ENCODE results near the gene BCAN.

DNA sequence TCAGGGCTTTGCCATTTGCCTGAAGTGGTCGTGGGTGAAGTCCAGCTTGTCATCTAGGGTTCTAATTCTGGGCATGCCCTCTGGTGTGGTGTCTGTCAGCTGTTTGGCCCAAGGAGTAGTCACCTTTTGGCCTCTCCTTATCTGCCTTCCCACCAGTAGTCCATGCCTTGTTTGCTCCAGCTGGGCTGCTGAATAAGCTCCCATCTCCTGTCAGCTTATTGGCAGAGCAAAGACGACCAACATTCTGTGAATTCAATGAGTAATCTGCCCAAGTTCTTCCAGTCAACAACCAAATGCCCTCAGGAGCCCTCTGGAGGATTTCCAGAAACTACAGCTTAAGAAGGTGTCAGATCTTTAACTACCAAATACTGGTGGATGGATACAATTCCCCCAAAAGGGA lies 7.0 kb downstream of the BCAN start:
- TF ChIP-seq, protein P1, sequence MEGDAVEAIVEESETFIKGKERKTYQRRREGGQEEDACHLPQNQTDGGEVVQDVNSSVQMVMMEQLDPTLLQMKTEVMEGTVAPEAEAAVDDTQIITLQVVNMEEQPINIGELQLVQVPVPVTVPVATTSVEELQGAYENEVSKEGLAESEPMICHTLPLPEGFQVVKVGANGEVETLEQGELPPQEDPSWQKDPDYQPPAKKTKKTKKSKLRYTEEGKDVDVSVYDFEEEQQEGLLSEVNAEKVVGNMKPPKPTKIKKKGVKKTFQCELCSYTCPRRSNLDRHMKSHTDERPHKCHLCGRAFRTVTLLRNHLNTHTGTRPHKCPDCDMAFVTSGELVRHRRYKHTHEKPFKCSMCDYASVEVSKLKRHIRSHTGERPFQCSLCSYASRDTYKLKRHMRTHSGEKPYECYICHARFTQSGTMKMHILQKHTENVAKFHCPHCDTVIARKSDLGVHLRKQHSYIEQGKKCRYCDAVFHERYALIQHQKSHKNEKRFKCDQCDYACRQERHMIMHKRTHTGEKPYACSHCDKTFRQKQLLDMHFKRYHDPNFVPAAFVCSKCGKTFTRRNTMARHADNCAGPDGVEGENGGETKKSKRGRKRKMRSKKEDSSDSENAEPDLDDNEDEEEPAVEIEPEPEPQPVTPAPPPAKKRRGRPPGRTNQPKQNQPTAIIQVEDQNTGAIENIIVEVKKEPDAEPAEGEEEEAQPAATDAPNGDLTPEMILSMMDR (IDR thresholded peaks at IDR 0.05; ENCODE audit: low read length) = no peak
- TF ChIP-seq EZH2 (optimal IDR thresholded peaks at IDR 0.05; ENCODE audit: low read depth, low read length) (no peak), EZH2phosphoT487 (IDR thresholded peaks at IDR 0.05; ENCODE audit: low read length) (no peak)
